ENCODE results near the gene IL17B. TPM values are rescaled to one million over a fixed set of nuclear protein-coding genes. Genes with fewer than 3 reads are reported as not detected.

Gene IL17B
- total RNA-seq, 1 experiment from 2014 or later, result not detected

DNA sequence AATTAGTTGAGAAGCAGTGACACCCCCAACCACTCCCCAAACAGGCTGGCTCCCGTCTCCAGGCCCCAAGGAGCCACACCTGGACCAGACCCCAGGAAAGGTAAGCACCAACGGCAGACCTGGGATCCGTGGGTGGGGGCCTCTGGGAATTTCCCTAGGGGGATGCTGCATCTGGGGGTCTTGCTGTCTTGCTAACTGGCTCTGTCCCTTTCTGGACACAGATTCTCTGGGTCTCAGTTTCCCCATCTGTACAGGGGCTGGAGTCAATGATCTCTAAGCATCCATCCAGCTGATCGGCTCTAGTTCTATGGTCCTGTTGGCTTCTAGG, 27.9 kb upstream of the IL17B start:
- Histone ChIP-seq H3K23ac (ENCODE audit: insufficient read length, low read depth, low read length) (no peak overlapping the region), H3K27me3 (ENCODE audit: insufficient read depth, low read length) (no peaks in the 10 kb centered on the region), H2BK120ac (ENCODE audit: low read depth, low read length, poor library complexity, severe bottlenecking) (no peak overlapping the region), H4K8ac (replicated peaks; ENCODE audit: insufficient read length, low read depth, low read length) (no peak overlapping the region), H3K4me2 (ENCODE audit: insufficient read depth, insufficient read length, low read length) (no peak overlapping the region), H3K4ac (ENCODE audit: low read depth, low read length) (no peak overlapping the region), H4K91ac (ENCODE audit: insufficient read length, low read depth, low read length) (no peak overlapping the region), H3K14ac (ENCODE audit: insufficient read depth, low read length) (no peak overlapping the region; the same call in 1 of the 2 replicates), H2BK20ac (ENCODE audit: low read depth, low read length, poor library complexity, severe bottlenecking) (no peak overlapping the region), H3K56ac (ENCODE audit: insufficient read length, low read depth, low read length) (no peak overlapping the region), H3K27ac (ENCODE audit: insufficient read length, low read depth, low read length) (no peak overlapping the region), H3K79me2 (ENCODE audit: insufficient read depth, low read length) (no peaks in the 10 kb centered on the region), H3K18ac (ENCODE audit: insufficient read length, low read depth, low read length) (no peak overlapping the region), H2AK5ac (ENCODE audit: insufficient read length, low read length) (no peak overlapping the region), H2BK5ac (ENCODE audit: insufficient read length, low read length) (no peak overlapping the region), H2BK12ac (ENCODE audit: insufficient read length, low read depth, low read length) (no peak overlapping the region), H4K20me1 (ENCODE audit: control insufficient read depth, insufficient read depth, insufficient read length) (no peaks in the 10 kb centered on the region), H4K5ac (ENCODE audit: insufficient read length, low read depth, low read length) (no peak overlapping the region), H3K9ac (ENCODE audit: extremely low read depth, insufficient read length, low read length) (no peak overlapping the region), H2AFZ (ENCODE audit: low read length) (no peak overlapping the region), H2BK15ac (ENCODE audit: low read depth, low read length) (no peak overlapping the region), H3K4me1 (ENCODE audit: insufficient read depth, low read length) (no peaks in the 10 kb centered on the region; the same call in 1 of the 2 replicates), H3K9me3 (ENCODE audit: control insufficient read depth, low read depth, low read length) (no peaks in the 10 kb centered on the region), H3K23me2 (ENCODE audit: insufficient read length, low read depth, low read length, poor library complexity, severe bottlenecking) (no peaks in the 10 kb centered on the region), H3T11ph (ENCODE audit: low read length) (no peak overlapping the region), H3K79me1 (ENCODE audit: insufficient read depth, low read depth, low read length, poor library complexity, severe bottlenecking) (no peaks in the 10 kb centered on the region)
- Mint-ChIP-seq H3K9me3 (no peaks in the 10 kb centered on the region), H3K36me3 (ENCODE audit: insufficient read depth in 1 of 3, low read depth in 3 of 3) (no peaks in the 10 kb centered on the region), H3K4me3 (no peak overlapping the region), H3K4me1 (peaks cover 34 to 53% of the 10 kb centered on the region in 2 experiments), H3K27me3 (ENCODE audit: low read depth) (no peaks in the 10 kb centered on the region), H3K27ac (peak overlapping the region in 2 of 3 experiments; percentile 54 to 76; a peak in 1 of 7 replicates)
- TF ChIP-seq, protein P1, sequence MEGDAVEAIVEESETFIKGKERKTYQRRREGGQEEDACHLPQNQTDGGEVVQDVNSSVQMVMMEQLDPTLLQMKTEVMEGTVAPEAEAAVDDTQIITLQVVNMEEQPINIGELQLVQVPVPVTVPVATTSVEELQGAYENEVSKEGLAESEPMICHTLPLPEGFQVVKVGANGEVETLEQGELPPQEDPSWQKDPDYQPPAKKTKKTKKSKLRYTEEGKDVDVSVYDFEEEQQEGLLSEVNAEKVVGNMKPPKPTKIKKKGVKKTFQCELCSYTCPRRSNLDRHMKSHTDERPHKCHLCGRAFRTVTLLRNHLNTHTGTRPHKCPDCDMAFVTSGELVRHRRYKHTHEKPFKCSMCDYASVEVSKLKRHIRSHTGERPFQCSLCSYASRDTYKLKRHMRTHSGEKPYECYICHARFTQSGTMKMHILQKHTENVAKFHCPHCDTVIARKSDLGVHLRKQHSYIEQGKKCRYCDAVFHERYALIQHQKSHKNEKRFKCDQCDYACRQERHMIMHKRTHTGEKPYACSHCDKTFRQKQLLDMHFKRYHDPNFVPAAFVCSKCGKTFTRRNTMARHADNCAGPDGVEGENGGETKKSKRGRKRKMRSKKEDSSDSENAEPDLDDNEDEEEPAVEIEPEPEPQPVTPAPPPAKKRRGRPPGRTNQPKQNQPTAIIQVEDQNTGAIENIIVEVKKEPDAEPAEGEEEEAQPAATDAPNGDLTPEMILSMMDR (conservative IDR thresholded peaks at IDR 0.05), result no peak
- no peak for DNase-seq
- WGBS (ENCODE audit: extremely low coverage, insufficient read length, low lambda C conversion rate), result no CpG with 5 or more reads among the region's 4 CpGs

All from H9 (cell line).